Measurements from ENCODE around the gene IRF4. TPM values are rescaled to one million over a fixed set of nuclear protein-coding genes. Genes with fewer than 3 reads are reported as not detected.

IRF4 gene
- total and polyA plus RNA-seq, 2 donors (not counting 3 experiments of a cell fraction or from before 2014, with no cell fraction given), result not detected

GRCh38 chr6:382883-383810, 8.4 kb upstream of the IRF4 start:
- BruUV-seq (replicated peaks), result no TSS peak
- H3K4me3 ChIP-seq (replicated peaks in 1 of 3; ENCODE audit: insufficient read depth in 1 of 3, low read depth in 1 of 3, low read length in 3 of 3), result no peak overlapping the region
- FAIRE-seq (no peak), DNase-seq (ENCODE audit: low read depth, low spot score) (no peak)
- dilution Hi-C loops (cut with MboI; ENCODE audit: extremely low pct_ligation_motif_present, low sequenced_read_pairs), result no loop called here
- peaks cover 0 to 2% of the 10 kb centered on the region in 2 experiments for H3K27me3 ChIP-seq (ENCODE audit: control insufficient read depth in 2 of 2, insufficient read depth in 2 of 2, low read length in 2 of 2)
- no peaks in the 10 kb centered on the region for H4K20me1 ChIP-seq (replicated peaks; ENCODE audit: control insufficient read depth, extremely low read depth, insufficient read depth, low read length)
- CTCF ChIA-PET, result interaction anchor here (0.8 kb wide), 2 partner anchors 11 to 144 kb away, joined by 3 read pairs; no protein-coding TSS in a partner anchor
- H3K9me3 ChIP-seq (replicated peaks; ENCODE audit: control insufficient read depth, insufficient read depth, low read length), result peaks cover 2% of the 10 kb centered on the region
- H2AFZ ChIP-seq (ENCODE audit: low read depth, low read length), result no peak overlapping the region
- H3K9ac ChIP-seq (replicated peaks; ENCODE audit: extremely low read depth, insufficient read depth, low read length), result no peak overlapping the region
- intact Hi-C loops (cut with micrococcal nuclease), result no loop called here
- H3K27ac ChIP-seq (ENCODE audit: insufficient read depth, low read depth, low read length), result no peak overlapping the region
- H3K9me1 ChIP-seq (replicated peaks; ENCODE audit: control insufficient read depth, extremely low read depth, insufficient read depth, low read length), result no peaks in the 10 kb centered on the region
- no peak for TF ChIP-seq CTCF (IDR thresholded peaks at IDR 0.05; ENCODE audit: extremely low read depth in 1 of 2, insufficient read depth in 1 of 2, low read depth in 1 of 2, low read length in 2 of 2)
- TF ChIP-seq EZH2 (IDR thresholded peaks at IDR 0.05; ENCODE audit: borderline replicate concordance, low read depth, low read length, severe bottlenecking), result no peak
- no peak for TF ChIP-seq MYC (IDR thresholded peaks at IDR 0.05; ENCODE audit: low read depth, low read length)
- no peak for TF ChIP-seq POLR2A (IDR thresholded peaks at IDR 0.05; ENCODE audit: low read depth, low read length)
- no peak for TF ChIP-seq GATA2 (IDR thresholded peaks at IDR 0.05; ENCODE audit: insufficient read depth, insufficient read length, low read depth, low read length)
- TF ChIP-seq POLR2AphosphoS5 (IDR thresholded peaks at IDR 0.05; ENCODE audit: insufficient read depth, low read depth, low read length), result no peak
- no peak for TF ChIP-seq FOS (IDR thresholded peaks at IDR 0.05; ENCODE audit: borderline replicate concordance, insufficient read depth, low read length)
- no peak for TF ChIP-seq MAX (IDR thresholded peaks at IDR 0.05; ENCODE audit: insufficient read depth, insufficient read length)
- TF ChIP-seq JUN (IDR thresholded peaks at IDR 0.05; ENCODE audit: borderline replicate concordance, insufficient read depth, insufficient read length, low read depth), result no peak
- POLR2A ChIA-PET, result no interaction called here
- no peaks in the 10 kb centered on the region for H3K4me1 ChIP-seq (ENCODE audit: control insufficient read depth, extremely low read depth, insufficient read depth, low read length)
- no peaks in the 10 kb centered on the region for H3K79me2 ChIP-seq (ENCODE audit: control insufficient read depth, insufficient read depth, low read length)
- H3K36me3 ChIP-seq (ENCODE audit: control insufficient read depth in 2 of 2, extremely low read depth in 1 of 2, insufficient read depth in 2 of 2, low read length in 2 of 2), result no peaks in the 10 kb centered on the region
- no peak overlapping the region for H3K4me2 ChIP-seq (ENCODE audit: insufficient read depth, low read length)
